GM23338 (cell line): ENCODE results near the gene RIOK3. TPM values are rescaled to one million over a fixed set of nuclear protein-coding genes. Genes with fewer than 3 reads are reported as not detected.

ENCODE experiments used
- ATAC-seq: fragments of 200-7000 bp; cut with Tn5 transposase; 3 replicates; pipeline ENCODE4 v1.9.1; 2020
- DNase-seq: peaks from one replicate; pipeline ENCODE4 v3.0.0-alpha.2; 2015; ENCODE audit warnings: low spot score
- H2AFZ ChIP-seq: fragments of 200-600 bp; sonication (generic); 2 replicates; pipeline ENCODE4 v1.8.0; 2016; ENCODE audit warnings: antibody characterized with exemption, mild to moderate bottlenecking, moderate library complexity
- H3F3A ChIP-seq: fragments of 200-600 bp; sonication (generic); replicated peaks from 2 replicates; pipeline ENCODE4 v1.8.0; 2017; ENCODE audit warnings: antibody characterized with exemption, mixed run types, low read depth
- H3K27ac ChIP-seq: fragments of 200-600 bp; sonication (generic); 2 replicates; pipeline ENCODE4 v1.6.1; 2016; ENCODE audit warnings: low read depth
- H3K27me3 ChIP-seq: fragments of 200-600 bp; sonication (generic); 2 replicates; pipeline ENCODE4 v1.8.0; 2016; ENCODE audit warnings: mild to moderate bottlenecking, mixed run types, moderate library complexity; ENCODE audit not compliant: insufficient read depth
- H3K36me3 ChIP-seq: fragments of 200-600 bp; sonication (generic); 2 replicates; pipeline ENCODE4 v1.8.0; 2016; ENCODE audit warnings: mild to moderate bottlenecking; ENCODE audit not compliant: insufficient read depth
- H3K4me1 ChIP-seq: fragments of 200-600 bp; sonication (generic); 2 replicates; pipeline ENCODE4 v1.8.0; 2016; ENCODE audit warnings: mild to moderate bottlenecking, moderate library complexity; ENCODE audit not compliant: insufficient read depth
- H3K4me2 ChIP-seq: fragments of 200-600 bp; sonication (generic); 2 replicates; pipeline ENCODE4 v1.7.1; 2017; ENCODE audit warnings: mixed run types
- H3K4me3 ChIP-seq: fragments of 200-600 bp; sonication (generic); 2 replicates; pipeline ENCODE4 v1.6.1; 2016; ENCODE audit warnings: mixed run types
- H3K79me2 ChIP-seq: fragments of 200-600 bp; sonication (generic); replicated peaks from 2 replicates; pipeline ENCODE4 v1.8.0; 2017; ENCODE audit warnings: mild to moderate bottlenecking; ENCODE audit not compliant: insufficient read depth
- H3K9me2 ChIP-seq: fragments of 200-600 bp; sonication (generic); 2 replicates; pipeline ENCODE4 v1.8.0; 2017; ENCODE audit not compliant: insufficient read depth
- H4K20me1 ChIP-seq: fragments of 200-600 bp; sonication (generic); replicated peaks from 2 replicates; pipeline ENCODE4 v1.8.0; 2017; ENCODE audit warnings: mild to moderate bottlenecking; ENCODE audit not compliant: insufficient read depth
- H3K27ac Mint-ChIP-seq: 2 replicates; pipeline ENCODE4 v1.8.0; 2020; ENCODE audit warnings: inconsistent platforms, mild to moderate bottlenecking, moderate library complexity, mixed read lengths
- H3K27me3 Mint-ChIP-seq: 3 replicates; pipeline ENCODE4 v1.8.0; 2022; ENCODE audit warnings: low read depth, mild to moderate bottlenecking, moderate library complexity, mixed read lengths, inconsistent platforms; ENCODE audit not compliant: insufficient read depth, poor library complexity
- H3K36me3 Mint-ChIP-seq: 3 replicates; pipeline ENCODE4 v1.8.0; 2021; ENCODE audit warnings: low read depth, mild to moderate bottlenecking, inconsistent platforms, moderate library complexity, mixed read lengths
- H3K4me1 Mint-ChIP-seq: 3 replicates; pipeline ENCODE4 v1.8.0; 2020; ENCODE audit warnings: mild to moderate bottlenecking, inconsistent platforms, mixed read lengths
- H3K4me3 Mint-ChIP-seq: 3 replicates; pipeline ENCODE4 v1.8.0; 2021; ENCODE audit warnings: moderate library complexity, mild to moderate bottlenecking, inconsistent platforms, mixed read lengths
- H3K9me3 Mint-ChIP-seq: 3 replicates; pipeline ENCODE4 v1.8.0; 2020; ENCODE audit warnings: moderate library complexity, mild to moderate bottlenecking, inconsistent platforms, mixed read lengths
- CREB1 ChIP-seq: fragments of 250-450 bp; sonication (Bioruptor Pico); IDR thresholded peaks from 2 replicates; pipeline ENCODE4 v1.5.0; 2020; ENCODE audit warnings: low read depth, mild to moderate bottlenecking, moderate library complexity
- ETS1 ChIP-seq: IDR thresholded peaks from 2 replicates; pipeline ENCODE4 v1.6.1; 2016; ENCODE audit warnings: antibody characterized with exemption
- EZH2 ChIP-seq: fragments of 200-600 bp; sonication (generic); IDR thresholded peaks from one replicate; pipeline ENCODE4 v1.8.0; 2017; ENCODE audit warnings: antibody characterized with exemption, mild to moderate bottlenecking, low read depth; ENCODE audit not compliant: unreplicated experiment
- EZH2phosphoT487 ChIP-seq: fragments of 200-600 bp; sonication (generic); IDR thresholded peaks from one replicate; pipeline ENCODE4 v1.8.1; 2018; ENCODE audit warnings: antibody characterized with exemption; ENCODE audit not compliant: unreplicated experiment
- JUNB ChIP-seq: IDR thresholded peaks from one replicate; pipeline ENCODE4 v1.6.1; 2016; ENCODE audit warnings: antibody characterized with exemption; ENCODE audit not compliant: unreplicated experiment
- NANOG ChIP-seq: IDR thresholded peaks from 2 replicates; pipeline ENCODE4 v1.6.1; 2016; ENCODE audit warnings: antibody characterized with exemption, borderline replicate concordance
- POLR2AphosphoS5 ChIP-seq: IDR thresholded peaks from 2 replicates; pipeline ENCODE4 v1.6.1; 2016; ENCODE audit warnings: antibody characterized with exemption, low read depth
- STAT1 ChIP-seq: IDR thresholded peaks from one replicate; pipeline ENCODE4 v1.6.1; 2016; ENCODE audit warnings: antibody characterized with exemption; ENCODE audit not compliant: unreplicated experiment
- ZNF114 ChIP-seq: fragments of 250-450 bp; sonication (Bioruptor Pico); IDR thresholded peaks from 2 replicates; pipeline ENCODE4 v1.5.0; 2020; ENCODE audit warnings: mild to moderate bottlenecking, moderate library complexity
- ZNF331 ChIP-seq: fragments of 250-450 bp; sonication (Bioruptor Pico); IDR thresholded peaks from 2 replicates; pipeline ENCODE4 v1.5.0; 2020; ENCODE audit warnings: low read depth, mild to moderate bottlenecking, moderate library complexity
- polyA plus RNA-seq: library from polyadenylated mRNA; unstranded; fragments of >200 nt; fragmentation: Nextera tagmentation; extraction: Ambion mirVana; gene quantifications from 2 replicates; pipeline ENCODE4 v1.2.1, GENCODE V29; 2016
- total RNA-seq: library from RNA; depleted of rRNA; stranded (reverse); fragments of >200 nt; shearing (Covaris generic); gene quantifications from 2 replicates; pipeline ENCODE4 v1.2.3, GENCODE V29; 2014
- TF ChIP-seq, protein P1 (sequence below): fragments of 250-450 bp; sonication (Bioruptor Pico); IDR thresholded peaks from 2 replicates; pipeline ENCODE4 v1.5.0; 2020; ENCODE audit warnings: mild to moderate bottlenecking, moderate library complexity
- TF ChIP-seq, protein P2 (sequence below), 2 experiments: fragments of 200-600 bp in 1 of 2; sonication (generic) in 1 of 2; conservative IDR thresholded peaks; 2 replicates each; pipeline versions ENCODE4 v1.5.1 to v1.6.1; 2016 to 2017; ENCODE audit warnings: antibody characterized with exemption in 2 of 2, low read depth in 2 of 2, mild to moderate bottlenecking in 2 of 2, moderate library complexity in 1 of 2
- TF ChIP-seq, protein P3 (sequence below): IDR thresholded peaks from one replicate; pipeline ENCODE4 v1.6.1; 2018; ENCODE audit warnings: antibody characterized with exemption; ENCODE audit not compliant: unreplicated experiment

The RIOK3 gene
- total and polyA plus RNA-seq, 2 experiments from 2014 or later = 20.8 to 22.1 TPM

DNA sequence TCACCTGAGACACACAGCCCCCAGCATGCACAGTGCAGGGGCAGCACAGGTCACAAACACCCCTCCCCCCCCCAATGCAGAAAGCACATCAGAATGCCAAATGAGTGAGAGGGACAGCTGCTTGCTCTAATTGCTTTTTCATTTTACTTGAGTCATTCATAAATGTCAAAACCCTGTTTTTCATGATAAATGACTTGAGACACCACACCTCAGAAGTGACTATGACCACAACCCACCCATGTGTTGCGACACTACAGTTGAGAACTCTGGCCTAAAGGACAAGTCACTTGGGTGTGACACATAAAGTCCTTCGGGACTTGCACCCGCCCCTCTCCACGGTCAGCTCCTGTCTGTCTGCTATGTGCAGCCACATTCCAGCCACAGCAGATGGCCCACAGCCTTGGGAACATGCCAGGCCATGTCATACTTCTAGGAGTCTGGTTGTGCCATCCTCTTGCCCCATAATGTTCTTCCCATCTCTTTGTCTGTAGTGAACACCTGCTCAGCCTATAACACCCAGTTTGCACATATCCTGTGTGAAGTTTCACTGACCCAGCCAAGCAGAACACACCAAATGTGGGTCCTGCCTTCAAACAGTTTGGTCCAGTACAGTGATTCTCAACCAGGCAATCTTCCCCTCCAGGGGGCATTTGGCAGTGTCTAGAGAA lies 30.2 kb upstream of the RIOK3 start:
- H3K27ac Mint-ChIP-seq = peak overlapping the region; percentile 39; the same call in 1 of the 2 replicates
- H3K4me3 Mint-ChIP-seq = no peak overlapping the region
- Histone ChIP-seq H3K79me2 (no peaks in the 10 kb centered on the region), H3K4me1 (no peaks in the 10 kb centered on the region; the same call in 1 of the 2 replicates), H3K27ac (no peak overlapping the region), H3F3A (no peaks in the 10 kb centered on the region), H3K4me2 (no peak overlapping the region), H3K9me2 (no peaks in the 10 kb centered on the region), H4K20me1 (no peaks in the 10 kb centered on the region; the same call in 1 of the 2 replicates), H3K27me3 (no peaks in the 10 kb centered on the region), H3K36me3 (no peaks in the 10 kb centered on the region; the same call in 1 of the 2 replicates), H3K4me3 (no peak overlapping the region), H2AFZ (no peak overlapping the region)
- H3K4me1 Mint-ChIP-seq = peaks cover 12% of the 10 kb centered on the region
- DNase-seq (no peak), ATAC-seq (no peak)
- H3K9me3 Mint-ChIP-seq = peaks cover 6% of the 10 kb centered on the region; the same call in 2 of the 3 replicates
- H3K36me3 Mint-ChIP-seq = no peaks in the 10 kb centered on the region
- H3K27me3 Mint-ChIP-seq = no peaks in the 10 kb centered on the region
- TF ChIP-seq EZH2 (no peak), STAT1 (no peak), ZNF114 (no peak), JUNB (no peak), NANOG (no peak), EZH2phosphoT487 (no peak), ETS1 (no peak), ZNF331 (no peak), CREB1 (no peak), POLR2AphosphoS5 (no peak)
- TF ChIP-seq, protein P1, sequence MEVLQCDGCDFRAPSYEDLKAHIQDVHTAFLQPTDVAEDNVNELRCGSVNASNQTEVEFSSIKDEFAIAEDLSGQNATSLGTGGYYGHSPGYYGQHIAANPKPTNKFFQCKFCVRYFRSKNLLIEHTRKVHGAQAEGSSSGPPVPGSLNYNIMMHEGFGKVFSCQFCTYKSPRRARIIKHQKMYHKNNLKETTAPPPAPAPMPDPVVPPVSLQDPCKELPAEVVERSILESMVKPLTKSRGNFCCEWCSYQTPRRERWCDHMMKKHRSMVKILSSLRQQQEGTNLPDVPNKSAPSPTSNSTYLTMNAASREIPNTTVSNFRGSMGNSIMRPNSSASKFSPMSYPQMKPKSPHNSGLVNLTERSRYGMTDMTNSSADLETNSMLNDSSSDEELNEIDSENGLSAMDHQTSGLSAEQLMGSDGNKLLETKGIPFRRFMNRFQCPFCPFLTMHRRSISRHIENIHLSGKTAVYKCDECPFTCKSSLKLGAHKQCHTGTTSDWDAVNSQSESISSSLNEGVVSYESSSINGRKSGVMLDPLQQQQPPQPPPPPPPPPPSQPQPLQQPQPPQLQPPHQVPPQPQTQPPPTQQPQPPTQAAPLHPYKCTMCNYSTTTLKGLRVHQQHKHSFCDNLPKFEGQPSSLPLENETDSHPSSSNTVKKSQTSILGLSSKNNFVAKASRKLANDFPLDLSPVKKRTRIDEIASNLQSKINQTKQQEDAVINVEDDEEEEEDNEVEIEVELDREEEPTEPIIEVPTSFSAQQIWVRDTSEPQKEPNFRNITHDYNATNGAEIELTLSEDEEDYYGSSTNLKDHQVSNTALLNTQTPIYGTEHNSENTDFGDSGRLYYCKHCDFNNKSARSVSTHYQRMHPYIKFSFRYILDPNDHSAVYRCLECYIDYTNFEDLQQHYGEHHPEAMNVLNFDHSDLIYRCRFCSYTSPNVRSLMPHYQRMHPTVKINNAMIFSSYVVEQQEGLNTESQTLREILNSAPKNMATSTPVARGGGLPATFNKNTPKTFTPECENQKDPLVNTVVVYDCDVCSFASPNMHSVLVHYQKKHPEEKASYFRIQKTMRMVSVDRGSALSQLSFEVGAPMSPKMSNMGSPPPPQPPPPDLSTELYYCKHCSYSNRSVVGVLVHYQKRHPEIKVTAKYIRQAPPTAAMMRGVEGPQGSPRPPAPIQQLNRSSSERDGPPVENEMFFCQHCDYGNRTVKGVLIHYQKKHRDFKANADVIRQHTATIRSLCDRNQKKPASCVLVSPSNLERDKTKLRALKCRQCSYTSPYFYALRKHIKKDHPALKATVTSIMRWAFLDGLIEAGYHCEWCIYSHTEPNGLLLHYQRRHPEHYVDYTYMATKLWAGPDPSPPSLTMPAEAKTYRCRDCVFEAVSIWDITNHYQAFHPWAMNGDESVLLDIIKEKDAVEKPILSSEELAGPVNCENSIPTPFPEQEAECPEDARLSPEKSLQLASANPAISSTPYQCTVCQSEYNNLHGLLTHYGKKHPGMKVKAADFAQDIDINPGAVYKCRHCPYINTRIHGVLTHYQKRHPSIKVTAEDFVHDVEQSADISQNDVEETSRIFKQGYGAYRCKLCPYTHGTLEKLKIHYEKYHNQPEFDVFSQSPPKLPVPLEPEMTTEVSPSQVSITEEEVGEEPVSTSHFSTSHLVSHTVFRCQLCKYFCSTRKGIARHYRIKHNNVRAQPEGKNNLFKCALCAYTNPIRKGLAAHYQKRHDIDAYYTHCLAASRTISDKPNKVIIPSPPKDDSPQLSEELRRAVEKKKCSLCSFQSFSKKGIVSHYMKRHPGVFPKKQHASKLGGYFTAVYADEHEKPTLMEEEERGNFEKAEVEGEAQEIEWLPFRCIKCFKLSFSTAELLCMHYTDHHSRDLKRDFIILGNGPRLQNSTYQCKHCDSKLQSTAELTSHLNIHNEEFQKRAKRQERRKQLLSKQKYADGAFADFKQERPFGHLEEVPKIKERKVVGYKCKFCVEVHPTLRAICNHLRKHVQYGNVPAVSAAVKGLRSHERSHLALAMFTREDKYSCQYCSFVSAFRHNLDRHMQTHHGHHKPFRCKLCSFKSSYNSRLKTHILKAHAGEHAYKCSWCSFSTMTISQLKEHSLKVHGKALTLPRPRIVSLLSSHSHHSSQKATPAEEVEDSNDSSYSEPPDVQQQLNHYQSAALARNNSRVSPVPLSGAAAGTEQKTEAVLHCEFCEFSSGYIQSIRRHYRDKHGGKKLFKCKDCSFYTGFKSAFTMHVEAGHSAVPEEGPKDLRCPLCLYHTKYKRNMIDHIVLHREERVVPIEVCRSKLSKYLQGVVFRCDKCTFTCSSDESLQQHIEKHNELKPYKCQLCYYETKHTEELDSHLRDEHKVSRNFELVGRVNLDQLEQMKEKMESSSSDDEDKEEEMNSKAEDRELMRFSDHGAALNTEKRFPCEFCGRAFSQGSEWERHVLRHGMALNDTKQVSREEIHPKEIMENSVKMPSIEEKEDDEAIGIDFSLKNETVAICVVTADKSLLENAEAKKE (CRISPR knock-in tag) = no peak
- TF ChIP-seq, protein P2, sequence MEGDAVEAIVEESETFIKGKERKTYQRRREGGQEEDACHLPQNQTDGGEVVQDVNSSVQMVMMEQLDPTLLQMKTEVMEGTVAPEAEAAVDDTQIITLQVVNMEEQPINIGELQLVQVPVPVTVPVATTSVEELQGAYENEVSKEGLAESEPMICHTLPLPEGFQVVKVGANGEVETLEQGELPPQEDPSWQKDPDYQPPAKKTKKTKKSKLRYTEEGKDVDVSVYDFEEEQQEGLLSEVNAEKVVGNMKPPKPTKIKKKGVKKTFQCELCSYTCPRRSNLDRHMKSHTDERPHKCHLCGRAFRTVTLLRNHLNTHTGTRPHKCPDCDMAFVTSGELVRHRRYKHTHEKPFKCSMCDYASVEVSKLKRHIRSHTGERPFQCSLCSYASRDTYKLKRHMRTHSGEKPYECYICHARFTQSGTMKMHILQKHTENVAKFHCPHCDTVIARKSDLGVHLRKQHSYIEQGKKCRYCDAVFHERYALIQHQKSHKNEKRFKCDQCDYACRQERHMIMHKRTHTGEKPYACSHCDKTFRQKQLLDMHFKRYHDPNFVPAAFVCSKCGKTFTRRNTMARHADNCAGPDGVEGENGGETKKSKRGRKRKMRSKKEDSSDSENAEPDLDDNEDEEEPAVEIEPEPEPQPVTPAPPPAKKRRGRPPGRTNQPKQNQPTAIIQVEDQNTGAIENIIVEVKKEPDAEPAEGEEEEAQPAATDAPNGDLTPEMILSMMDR (conservative IDR thresholded peaks at IDR 0.05; ENCODE audit: low read depth in 2 of 2) = no peak
- TF ChIP-seq, protein P3, sequence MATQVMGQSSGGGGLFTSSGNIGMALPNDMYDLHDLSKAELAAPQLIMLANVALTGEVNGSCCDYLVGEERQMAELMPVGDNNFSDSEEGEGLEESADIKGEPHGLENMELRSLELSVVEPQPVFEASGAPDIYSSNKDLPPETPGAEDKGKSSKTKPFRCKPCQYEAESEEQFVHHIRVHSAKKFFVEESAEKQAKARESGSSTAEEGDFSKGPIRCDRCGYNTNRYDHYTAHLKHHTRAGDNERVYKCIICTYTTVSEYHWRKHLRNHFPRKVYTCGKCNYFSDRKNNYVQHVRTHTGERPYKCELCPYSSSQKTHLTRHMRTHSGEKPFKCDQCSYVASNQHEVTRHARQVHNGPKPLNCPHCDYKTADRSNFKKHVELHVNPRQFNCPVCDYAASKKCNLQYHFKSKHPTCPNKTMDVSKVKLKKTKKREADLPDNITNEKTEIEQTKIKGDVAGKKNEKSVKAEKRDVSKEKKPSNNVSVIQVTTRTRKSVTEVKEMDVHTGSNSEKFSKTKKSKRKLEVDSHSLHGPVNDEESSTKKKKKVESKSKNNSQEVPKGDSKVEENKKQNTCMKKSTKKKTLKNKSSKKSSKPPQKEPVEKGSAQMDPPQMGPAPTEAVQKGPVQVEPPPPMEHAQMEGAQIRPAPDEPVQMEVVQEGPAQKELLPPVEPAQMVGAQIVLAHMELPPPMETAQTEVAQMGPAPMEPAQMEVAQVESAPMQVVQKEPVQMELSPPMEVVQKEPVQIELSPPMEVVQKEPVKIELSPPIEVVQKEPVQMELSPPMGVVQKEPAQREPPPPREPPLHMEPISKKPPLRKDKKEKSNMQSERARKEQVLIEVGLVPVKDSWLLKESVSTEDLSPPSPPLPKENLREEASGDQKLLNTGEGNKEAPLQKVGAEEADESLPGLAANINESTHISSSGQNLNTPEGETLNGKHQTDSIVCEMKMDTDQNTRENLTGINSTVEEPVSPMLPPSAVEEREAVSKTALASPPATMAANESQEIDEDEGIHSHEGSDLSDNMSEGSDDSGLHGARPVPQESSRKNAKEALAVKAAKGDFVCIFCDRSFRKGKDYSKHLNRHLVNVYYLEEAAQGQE = no peak
